Left ventricle myocardium superior (tissue), 1 donor: Measurements from ENCODE around the gene CD40LG. TPM values are rescaled to one million over a fixed set of nuclear protein-coding genes. Genes with fewer than 3 reads are reported as not detected.

Experiments used
- ATAC-seq: fragments of 200-7000 bp; cut with Tn5 transposase; one replicate; pipeline ENCODE4 v1.9.1; 2020; ENCODE audit warnings: mild to moderate bottlenecking, moderate library complexity
- DNase-seq: peaks from one replicate; pipeline ENCODE4 v3.0.0-alpha.2; 2020
- intact Hi-C: fragments of 100-400 bp; cut with micrococcal nuclease; formaldehyde crosslinking; loops from one replicate; pipeline ENCODE4 v1.11.0; 2022
- total RNA-seq: library from RNA; stranded (reverse); fragmentation: NEBNext Ultra II Directional; extraction: Animal tissue kit (Norgen Biotek cat#: 25700); gene quantifications from one replicate; pipeline ENCODE4 v1.2.1, GENCODE V29; 2021
- donor health status: DM: no; HTN: yes; CAD: no; lungs with severe emphysema.

The CD40LG gene
- total RNA-seq, 1 donor from 2014 or later: 0.15 TPM

DNA sequence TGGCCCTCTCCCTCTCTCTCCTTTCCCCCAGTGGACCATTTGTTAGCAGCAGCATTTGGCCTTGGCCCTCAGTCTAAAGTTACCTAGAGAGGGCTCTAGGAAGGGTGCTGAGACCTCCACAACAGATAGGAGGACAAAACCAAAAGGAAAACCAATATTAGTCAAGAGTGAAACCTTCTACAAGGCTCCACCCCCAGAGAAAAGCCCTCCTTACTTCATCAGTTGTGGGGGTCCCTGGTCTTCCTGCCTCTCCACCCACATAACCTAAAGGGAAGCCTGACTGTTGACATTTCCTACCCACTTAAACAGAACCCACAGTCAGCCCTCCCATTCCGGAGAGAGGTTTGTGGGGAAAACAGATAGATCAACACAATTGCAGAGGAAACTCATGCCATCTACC lies 4.7 kb upstream of the CD40LG start:
- no peak for DNase-seq
- intact Hi-C loops: no loop called here
- no peak for ATAC-seq

DNA sequence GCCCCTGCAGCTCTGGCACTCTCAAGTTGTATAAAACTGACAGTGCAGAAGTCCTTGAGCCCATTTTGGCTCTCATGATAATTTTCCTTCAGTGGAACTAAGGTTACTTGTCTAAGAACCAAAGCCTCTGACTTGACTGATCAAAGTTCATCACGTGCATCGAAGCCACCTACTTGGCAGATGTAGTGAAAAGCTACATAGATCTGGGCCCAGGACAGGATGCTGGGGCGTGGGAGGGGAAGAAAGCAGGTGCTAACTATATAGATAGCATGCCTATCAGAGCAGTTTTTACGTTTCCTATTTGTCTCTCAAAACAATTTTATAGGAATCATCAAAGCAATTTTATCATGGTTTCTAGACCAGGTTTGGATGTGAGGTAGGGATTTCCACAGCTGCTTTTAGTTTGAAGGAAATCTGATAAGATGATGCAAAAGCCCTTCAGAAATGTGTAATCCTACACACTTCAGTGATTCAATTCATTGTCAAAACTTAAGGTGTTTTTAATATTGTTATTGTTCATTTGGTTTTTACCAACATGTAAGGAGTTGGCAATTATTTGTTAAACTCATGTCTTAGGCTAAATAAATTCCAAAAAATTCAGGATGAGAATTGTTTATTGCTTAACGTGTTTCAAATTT lies 1.2 kb upstream of the CD40LG start:
- ATAC-seq: no peak
- no peak for DNase-seq
- intact Hi-C loops: no loop called here

DNA sequence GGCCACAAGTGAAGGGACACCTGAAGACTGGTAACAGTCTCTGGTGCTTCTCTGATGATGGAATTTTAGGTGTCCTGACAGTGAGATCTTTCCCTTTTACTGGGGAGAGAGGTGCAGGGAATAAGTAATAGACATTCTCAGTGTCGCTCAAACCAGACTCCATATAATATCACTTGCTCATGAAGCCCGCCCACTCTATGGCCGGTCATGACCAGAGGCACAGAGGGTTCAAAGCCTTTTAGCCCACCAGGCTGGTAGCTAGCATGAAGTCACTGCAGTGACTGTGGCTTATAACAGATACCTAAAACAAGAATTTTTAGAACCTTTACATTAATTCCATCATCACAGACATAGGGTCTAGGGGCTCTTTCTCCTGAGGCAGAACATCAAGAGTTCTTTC lies 2.9 kb downstream of the CD40LG start:
- intact Hi-C loops: no loop called here
- ATAC-seq (no peak), DNase-seq (no peak)

DNA sequence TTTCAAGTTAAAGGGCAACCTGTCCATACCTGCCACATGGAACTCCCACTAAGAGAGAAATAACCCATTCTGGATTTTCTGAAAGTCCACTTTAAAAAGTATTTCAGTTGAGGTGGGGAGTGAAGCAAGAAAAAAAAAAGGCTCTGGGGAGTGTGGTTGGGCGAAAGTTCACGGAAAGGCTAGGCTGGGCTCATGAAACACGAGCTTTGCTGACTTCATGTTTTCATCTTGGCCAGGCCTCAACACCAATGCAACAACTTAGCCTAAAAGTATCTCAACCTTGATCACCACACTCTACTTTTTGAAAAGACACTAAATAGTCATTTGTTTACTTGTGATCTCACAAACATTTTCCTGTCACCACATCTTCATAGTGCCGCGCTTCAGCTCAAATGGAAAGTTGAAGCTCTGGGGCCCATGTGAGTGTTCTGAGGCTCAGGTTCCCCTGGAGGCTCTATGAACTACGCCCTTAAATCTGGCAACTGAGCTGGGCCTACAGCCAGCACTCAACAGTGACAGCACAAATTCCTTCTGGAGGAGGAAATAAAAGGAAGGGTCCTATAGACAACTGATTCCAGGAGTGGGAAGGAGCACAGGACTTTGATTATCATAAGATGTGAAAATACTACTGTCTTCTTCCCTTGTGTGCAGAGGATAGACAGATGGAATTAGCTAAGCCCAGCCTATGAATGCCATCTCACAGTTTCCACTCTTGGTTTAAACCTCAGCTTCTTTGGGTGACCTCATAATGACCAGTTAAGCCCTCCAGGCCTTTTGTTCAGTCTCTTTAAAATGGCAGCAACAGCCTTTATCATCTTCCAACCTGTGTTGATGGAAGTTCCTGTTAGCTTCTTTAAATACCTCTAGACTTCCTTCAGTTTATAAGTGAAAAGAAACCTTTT lies 5.1 kb downstream of the CD40LG start:
- DNase-seq: no peak
- no peak for ATAC-seq
- intact Hi-C loops: no loop called here

DNA sequence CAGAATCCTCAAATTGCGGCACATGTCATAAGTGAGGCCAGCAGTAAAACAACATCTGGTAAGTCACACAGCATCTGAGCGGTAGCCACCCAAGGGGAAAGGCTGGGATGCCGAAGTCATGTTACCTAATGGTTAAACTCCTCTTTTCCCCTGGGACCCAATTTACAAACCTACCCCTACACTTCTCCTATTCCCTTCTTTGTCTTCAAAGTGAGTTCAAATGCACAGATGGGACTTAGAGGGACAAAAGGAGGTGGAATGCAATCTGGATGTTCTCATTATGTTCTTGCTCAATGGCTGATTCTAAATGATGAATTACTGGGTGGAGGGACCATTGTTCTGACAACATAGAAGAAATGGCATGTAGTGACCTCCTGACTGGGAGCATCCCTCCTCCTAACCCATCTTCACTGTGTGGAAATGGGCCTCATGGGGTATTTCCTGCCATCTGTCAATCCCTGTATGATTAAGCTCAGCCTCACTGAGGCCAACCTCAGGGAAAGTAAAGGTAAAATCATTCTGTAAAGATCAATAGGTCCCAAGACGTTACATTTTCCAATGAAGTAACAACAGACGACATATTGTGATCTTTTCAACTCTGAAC lies 8.5 kb downstream of the CD40LG start:
- DNase-seq (no peak), ATAC-seq (no peak)
- intact Hi-C loops: no loop called here

DNA sequence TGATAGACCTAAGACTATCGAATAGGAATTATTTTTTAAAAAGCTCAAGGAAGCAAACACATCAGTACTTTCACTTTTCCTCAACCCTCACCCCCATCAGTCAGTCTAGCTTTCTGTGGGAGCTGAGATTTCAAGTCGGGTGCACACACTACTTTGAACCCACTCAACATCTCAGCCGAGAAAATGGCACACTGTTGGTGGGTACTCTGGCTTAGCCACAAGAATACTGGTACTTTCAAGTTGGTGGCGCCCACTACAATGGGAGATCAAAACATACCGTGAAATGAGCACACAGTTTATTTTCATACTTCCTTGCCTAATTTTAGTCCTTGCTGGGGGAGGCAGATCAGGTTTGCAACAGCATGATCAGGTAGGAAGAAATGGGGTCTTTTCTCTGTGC lies 10.2 kb downstream of the CD40LG start:
- ATAC-seq (no peak), DNase-seq (no peak)
- intact Hi-C loops: no loop called here

DNA sequence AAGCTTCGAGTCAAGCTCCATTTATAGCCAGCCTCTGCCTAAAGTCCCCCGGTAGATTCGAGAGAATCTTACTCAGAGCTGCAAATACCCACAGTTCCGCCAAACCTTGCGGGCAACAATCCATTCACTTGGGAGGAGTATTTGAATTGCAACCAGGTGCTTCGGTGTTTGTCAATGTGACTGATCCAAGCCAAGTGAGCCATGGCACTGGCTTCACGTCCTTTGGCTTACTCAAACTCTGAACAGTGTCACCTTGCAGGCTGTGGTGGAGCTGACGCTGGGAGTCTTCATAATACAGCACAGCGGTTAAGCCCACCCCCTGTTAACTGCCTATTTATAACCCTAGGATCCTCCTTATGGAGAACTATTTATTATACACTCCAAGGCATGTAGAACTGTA lies 11.2 kb downstream of the CD40LG start:
- intact Hi-C loops: no loop called here
- ATAC-seq (no peak), DNase-seq (no peak)

DNA sequence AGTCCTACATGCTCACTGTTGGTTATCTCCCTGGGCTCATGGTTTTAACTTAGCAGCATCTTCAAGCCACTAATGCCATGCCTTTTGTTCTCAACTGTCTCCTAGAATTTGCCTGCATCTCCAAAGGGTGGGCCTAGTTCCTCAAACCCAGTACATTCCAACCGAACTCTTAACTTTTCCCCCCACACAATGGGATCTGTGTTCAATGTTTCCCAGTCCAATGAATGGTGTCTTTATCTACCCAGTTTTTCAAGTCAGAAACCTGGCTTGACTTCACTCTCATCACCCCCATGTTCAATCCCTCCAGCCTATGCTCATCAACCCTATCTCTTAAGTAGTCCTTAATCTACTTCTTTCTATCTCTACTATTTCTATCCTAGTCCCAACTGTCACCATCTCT lies 12.9 kb downstream of the CD40LG start:
- intact Hi-C loops: no loop called here

DNA sequence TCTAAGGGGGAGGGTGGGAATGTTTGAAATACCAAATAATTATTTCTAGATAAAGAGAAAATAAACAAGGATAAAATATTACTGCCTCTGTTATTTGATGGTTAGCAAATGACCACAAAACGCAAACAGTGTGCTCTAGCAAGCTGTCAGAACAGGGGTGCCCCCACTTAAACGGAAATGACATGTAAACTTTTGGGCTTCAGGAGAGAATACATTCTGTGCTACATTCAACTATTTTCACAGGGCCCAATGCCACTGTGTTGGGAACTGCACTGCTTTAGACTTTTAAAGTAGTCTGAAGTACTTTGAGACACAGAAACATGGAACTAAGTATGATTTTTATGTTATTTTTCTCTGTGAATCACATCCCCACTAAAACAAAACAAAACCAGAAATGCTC lies 14.1 kb downstream of the CD40LG start:
- intact Hi-C loops: no loop called here
- no peak for ATAC-seq
- no peak for DNase-seq

More for the DNA sequence above, 12.9 kb downstream of the CD40LG start:
- DNase-seq (no peak), ATAC-seq (no peak)

DNA sequence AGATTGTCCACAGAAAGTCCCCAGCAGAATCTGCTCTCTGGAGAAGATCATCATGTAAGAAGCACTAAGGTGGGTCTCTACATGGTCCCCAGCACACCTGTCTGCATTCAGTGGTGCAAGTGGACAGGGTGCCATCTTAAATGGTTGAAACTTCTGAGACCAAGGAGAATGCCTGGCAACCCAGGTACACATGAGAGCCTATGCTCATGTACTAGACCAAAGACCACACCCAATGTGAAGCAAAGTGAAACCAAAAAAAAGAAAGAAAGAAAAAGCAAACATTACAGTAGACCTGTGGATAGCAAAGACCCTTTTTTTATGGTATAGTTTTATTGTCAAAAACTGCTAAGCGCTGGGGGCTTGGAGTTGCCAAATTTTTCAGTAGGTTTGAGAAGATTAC lies 15.0 kb downstream of the CD40LG start:
- intact Hi-C loops: no loop called here
- no peak for DNase-seq
- no peak for ATAC-seq

DNA sequence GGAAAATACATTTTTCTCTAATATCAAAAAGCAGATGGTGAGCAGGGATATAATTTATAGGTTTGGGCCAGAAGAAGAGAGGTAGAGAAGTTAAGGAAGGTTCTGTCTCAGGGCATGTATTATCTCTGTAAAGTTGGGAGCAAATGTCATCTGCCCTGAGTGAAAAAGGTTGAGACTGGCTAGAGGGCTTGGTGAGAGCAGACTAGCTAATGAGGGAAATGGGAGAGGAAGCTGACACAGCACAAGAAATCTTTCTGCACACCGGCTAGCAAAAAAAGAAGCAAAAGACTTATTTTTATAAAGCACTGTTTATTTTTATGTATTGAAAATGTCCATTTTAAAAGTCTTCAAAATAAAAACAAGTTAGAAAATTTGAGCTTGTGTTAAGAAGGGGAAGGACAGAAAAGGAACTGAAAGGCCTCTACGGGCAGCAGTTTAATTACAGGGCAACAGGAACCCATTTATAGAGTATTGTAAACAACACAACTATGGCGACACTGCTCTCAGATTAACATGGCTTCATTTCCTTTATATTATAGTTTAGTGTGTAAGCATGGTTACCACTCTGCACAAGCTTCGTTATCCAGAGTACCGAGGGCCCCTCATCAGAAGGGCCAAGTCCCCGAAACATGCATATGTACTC lies 17.4 kb downstream of the CD40LG start:
- no peak for DNase-seq
- ATAC-seq: no peak
- intact Hi-C loops: no loop called here

DNA sequence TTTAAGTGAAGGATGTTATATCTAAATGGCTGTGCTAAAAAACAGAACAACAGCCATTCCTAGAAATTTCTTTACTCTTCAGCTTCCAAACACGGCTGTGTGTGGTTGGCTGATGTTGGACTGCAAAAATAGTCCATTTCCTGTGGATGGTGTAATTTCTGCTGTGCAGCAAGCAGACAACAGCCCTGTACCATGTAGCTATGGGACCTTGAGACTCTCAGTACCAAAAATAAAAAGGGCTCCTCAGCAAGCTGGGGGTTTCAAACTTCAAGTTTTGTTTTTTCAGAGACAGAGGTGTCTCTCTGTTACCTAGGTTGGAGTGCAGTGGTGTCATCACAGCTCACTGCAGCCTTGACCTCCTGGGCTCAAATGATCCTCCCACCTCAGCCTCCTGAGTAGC lies 18.1 kb downstream of the CD40LG start:
- DNase-seq: no peak
- no peak for ATAC-seq
- intact Hi-C loops: no loop called here

DNA sequence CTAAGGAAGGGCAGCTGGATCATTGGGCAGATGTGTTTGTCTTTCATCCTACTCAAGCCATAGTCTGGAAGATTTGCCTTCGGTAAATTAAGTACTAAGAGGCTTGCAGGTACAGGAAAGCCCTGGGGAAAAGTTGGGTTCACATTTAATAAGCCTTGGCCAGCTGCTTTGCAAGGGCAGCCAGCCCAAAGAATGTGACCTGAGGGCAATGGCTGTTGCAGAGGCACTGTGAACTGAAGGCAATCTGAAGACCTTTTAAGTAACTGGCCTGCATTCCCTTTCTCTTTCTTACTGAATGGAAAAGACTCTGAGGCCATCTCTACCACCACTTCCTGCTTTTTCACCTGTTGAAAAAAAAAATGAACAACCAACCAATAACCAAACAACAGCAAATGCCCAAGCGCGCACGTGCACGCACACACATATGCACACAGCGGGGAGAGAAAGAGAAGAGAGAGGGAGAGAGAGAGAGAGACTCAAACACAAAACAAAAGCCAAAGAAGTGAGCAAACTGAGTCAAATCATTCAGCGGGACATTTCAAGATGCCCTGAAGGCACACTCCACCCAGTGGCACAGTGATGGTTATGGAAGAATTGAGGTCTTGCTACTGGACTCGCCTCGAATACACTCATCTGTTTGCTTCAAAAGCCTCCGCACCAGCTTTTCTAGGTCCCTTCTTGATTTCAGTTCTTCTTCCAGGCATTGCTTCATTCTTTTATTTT lies 19.6 kb downstream of the CD40LG start:
- DNase-seq (no peak), ATAC-seq (no peak)
- intact Hi-C loops: no loop called here

DNA sequence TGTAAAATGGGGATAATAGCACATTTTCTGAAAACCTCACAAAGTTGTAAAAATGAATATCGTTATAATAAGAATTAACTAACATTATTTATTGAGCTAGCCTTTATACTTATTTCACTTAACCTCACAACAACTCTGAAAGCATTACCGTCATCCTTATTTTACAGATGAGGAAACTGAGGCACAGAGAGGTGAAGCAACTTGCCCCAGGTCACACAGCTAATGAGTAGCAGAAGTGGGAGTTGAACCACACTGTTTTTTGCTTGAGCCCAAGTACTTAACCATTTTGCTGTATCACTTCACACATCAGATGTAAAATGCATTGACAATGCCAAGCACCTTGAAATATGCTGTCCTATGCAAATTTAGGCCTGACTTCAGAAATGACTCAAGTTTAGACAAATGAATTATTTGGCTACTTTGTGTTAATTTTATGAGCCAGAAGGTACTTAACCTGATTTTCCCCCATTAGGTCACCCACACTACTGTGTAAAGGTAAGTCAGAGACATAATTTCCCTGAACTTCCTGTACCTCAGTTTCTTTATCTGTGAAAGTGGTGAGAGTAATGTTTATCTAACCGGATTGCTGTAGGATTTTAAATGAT lies 23.1 kb downstream of the CD40LG start:
- no peak for ATAC-seq
- intact Hi-C loops: no loop called here
- DNase-seq: no peak

DNA sequence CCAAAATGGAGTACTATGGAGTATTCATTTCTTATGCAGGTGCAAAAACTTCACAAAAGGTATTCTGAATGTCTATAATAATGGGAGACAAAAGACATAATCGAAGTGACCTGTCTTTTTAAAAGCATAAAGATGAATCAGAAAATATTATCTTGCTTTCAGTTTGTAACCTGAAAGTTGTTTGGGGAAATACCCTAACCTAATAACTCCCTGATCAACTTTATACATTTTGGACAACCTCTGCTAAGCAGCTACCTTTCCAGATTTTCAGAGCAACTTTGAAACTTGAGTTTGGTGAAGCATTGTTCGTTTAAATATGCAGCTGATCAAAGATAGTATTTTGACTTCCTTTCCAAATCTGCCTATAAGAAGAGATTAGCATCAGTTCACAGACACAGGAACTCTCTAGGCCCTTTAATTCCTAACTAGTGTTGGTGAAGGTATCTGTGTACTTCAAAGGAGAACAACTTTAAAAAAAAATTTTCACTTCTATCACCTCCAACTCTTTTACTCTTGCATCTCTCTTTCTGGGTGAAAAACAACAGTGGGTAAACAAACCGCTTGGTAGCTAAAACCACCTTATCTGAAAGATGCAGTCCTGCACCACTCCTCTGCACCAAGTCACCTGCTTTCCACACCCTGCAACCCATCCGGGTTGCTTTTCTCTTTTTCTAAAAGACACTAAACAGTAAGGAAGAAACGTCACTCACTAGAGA lies 26.5 kb downstream of the CD40LG start:
- ATAC-seq: no peak
- intact Hi-C loops: no loop called here

DNA sequence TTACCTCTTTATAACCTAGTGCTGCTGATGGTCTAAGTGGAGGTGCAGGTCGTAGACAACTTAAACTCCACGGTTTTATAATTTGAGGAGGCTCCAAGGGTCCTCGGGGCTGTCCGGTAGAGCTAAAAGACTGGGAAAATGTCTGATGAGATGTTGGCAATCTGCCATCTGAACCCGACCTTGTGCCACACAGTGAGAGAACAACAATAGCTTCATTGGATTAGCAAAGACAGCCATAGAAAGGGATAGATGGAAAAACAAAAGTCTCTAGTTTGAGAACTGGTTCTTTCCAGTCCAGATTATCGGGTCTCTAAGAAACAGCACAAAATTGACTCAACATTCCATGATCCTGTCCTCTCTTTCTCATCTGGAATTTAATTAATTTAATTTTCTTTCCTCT lies 31.6 kb downstream of the CD40LG start:
- ATAC-seq (no peak), DNase-seq (no peak)
- intact Hi-C loops: no loop called here

More for the DNA sequence above, 26.5 kb downstream of the CD40LG start:
- no peak for DNase-seq

DNA sequence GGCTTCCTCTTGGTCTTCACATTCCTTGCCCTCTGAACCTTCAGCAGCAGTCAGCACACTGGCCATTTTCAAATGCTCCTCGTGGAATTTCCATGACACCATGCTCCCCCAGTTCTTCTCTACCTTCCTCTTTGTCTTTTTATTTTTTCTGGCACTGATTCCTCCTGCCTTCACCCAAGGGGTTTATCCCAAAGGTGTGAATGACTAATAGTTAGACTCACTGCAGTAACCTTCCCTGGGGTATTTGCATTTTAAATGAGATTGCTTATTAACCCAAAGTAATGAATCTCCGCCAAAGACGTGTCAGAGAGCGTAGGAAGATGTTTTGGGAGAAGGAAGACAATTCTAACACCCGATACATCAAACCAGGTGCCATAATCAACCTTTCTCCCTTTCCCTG lies 36.2 kb downstream of the CD40LG start:
- ATAC-seq: no peak
- intact Hi-C loops: no loop called here
- DNase-seq: no peak

DNA sequence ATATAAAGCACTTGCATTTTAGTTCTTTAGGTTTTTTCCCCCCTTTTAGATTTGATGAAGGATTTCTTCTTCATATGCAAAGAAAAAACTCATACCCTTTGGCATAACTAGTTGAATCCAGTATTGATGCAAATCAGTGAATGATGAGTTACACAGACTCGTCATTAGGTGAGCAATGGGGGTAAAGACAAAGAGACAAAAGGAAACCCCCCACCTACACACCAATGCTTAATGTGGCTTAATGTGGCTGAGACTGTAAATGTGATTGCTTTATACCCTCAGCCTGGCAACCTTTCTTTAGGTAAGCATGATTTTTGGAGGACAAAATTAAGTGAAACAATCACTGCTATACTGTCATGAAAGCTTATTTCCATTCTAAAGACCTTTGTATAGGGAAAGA lies 39.5 kb downstream of the CD40LG start:
- intact Hi-C loops: no loop called here
- ATAC-seq: no peak

More for the DNA sequence above, 39.5 kb downstream of the CD40LG start:
- DNase-seq: no peak
